Measurements from ENCODE around the gene SGCG.

Gene SGCG

GRCh38 chr13:23339225-23339624 is 158.4 kb downstream of the SGCG start:
- DNase-seq = no peak

DNA sequence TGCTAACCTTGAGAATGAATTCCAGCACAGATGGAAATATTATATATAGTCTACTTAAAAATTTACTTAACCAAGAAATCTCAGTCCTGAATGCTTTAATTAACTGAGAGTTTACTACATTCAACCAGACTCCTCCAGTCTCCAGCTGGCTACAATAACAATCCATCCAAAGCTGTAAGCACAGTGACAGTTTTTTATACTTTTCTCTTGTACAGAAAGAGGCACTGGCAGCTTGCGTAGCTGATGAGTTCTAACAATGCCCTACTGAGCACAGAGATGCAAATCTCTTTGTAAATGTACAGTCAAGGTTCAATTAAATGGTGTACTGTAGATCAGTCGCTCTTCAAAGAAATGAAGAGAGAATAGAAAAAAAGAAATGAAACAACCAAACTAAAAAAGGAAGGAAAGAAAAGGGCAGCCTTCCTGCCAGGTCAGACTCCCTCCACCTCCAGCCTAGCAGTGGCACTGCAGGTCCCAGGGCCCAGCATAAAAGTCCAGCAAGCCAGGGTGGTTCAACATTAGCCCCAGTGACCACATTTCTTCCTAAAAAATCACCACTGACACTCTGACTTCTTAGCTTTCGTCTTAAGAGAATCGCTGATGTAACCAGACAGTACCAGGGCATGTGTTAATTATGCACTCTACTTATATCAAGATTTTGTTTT is 164.3 kb downstream of the SGCG start:
- DNase-seq = no peak

GRCh38 chr13:23347601-23348000 is 166.8 kb downstream of the SGCG start:
- no peak for DNase-seq

DNA sequence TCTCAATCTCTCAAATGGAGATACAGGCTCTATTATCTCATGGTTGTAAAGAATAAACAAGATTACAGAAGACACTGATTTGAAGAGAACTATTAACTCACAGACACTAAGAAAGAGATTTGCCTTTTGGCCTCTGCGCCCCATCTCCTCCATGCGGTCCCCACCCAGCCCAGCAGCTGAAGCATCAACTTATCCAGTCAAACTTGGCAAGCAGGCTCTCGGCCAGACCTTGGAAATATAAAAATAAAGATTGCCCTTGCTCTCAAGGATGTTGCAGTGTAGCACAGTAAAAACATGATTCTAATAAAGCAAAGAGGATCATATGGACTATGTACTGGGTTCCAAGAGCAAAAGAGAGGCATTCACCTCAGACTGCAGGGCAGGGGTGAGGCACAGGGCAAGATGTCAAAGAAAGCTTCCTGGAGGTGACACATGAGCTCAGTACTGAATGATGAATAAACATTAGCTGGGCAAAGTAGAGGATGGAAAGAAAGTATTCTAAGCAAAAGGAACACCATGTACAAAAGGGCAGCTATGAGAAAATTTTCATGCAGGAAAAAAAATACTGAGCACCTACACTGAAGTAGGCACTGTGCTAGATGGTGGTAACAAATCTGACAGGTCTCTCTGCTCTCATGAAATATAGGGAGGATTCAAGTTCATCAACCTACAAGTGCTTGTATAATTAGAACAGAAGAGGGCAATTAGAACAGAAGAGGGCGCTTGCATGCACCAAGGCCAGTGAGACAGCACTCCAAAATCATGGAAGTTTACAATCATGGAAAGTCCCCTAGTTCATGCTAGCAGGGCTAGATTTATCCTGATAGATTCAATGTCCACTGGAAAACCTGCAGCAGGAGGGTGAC is 167.7 kb downstream of the SGCG start:
- no peak for DNase-seq

DNA sequence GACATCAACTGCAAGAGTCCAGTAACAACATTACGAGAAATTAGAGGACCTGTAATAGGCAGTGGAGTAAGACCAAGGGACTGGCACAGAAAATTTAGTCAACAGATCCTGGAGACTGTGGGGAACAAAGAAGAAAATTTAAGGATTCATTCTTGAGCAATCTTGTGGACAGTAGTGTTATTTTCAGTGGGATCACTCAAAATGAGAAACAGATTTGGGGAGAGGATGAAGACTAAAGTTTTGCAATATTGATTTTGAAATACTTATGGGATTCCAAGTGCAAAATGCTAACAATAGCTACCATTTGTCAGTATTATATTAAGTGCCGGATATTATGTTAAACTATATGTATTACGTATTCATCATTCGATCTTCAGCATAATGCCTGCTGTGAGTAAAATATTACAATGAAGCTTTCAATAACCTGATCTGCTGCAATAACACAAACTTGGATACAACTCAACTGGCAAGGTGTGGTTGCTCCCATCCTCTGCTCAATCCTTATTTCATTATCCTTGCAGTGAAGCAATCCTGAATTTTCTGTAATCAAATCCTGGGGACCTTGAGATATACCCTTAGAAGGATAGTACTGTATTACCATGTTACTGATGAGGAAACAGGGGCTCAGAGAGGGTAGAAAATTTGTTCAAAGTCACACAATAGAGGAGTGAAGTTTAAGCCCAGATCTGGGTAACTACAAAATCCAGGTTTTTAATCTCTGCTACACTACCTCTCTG is 168.6 kb downstream of the SGCG start:
- no peak for DNase-seq

DNA sequence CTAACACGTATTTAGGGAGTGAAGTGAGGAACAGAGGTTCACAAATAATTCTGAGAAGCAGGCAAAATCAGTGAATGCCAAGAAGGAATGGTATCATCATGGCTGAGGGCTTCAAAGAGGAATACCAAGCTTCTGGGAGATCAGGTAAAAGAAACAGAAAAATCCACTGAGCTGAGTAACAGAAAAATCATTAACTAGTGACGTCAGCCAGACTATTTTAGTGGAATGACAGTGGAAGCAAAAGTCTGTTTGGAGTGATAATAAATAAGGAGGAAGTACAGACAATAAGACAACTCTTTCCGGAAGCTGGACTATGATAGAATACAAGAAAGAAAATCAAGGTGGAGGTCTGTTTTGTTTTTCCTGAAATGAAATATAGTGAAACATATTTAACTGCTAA is 169.2 kb downstream of the SGCG start:
- DNase-seq = no peak

DNA sequence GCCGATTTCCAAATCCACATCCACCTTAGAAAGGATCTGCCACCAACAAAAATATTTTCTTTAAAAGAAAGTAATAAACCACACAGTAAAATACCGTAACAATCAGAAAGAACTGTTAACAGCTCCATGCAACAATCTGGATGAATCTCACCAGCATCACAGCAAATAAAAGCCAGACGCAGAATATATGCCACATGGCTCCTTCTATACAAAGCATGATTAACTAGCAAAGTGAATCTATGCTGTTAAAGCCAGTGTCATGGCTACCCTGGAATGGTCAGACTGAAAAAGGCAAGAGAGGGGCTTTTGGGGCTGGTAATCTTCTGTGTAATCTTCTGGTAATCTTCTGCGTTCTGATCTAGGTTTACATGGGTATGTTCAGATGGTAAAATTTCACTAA is 171.4 kb downstream of the SGCG start:
- no peak for DNase-seq

DNA sequence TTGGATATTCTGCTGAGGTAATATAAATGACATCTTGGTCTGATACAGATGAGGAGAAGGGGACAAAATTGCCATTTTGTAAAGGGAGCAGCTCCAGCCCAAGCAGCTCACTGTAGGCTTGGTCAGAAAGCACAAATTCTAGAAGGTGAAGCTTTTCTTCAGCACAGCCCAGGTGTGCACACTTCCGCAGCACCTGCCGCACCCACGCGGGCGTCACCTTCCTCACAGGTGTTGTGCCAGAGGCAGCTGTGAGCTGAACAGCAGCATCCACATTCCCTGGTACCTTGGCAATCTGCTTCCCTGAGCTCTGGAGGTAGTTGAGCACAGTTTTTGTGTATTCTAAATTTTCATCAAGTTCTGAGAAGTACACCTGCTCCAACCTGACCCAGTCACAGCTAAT is 173.7 kb downstream of the SGCG start:
- DNase-seq = no peak

DNA sequence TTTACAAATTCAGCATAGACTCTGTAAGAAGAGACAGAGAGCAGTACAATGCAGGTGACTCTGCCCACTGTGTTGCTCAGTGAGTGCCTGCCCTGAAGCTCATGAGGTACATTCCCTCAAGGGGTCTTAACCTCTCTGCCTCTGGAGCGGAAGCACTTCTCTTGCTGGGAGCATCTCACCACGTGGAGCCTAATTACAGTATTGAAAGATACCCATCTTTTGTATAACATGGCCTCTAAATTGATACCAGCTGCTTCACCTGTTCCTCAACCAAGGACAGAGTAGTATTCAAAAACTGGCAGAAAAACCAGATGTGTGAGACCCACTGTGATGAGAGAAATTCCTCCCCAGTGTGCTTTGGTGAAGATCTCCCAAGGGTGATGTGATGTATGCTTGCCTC is 175.6 kb downstream of the SGCG start:
- no peak for DNase-seq

DNA sequence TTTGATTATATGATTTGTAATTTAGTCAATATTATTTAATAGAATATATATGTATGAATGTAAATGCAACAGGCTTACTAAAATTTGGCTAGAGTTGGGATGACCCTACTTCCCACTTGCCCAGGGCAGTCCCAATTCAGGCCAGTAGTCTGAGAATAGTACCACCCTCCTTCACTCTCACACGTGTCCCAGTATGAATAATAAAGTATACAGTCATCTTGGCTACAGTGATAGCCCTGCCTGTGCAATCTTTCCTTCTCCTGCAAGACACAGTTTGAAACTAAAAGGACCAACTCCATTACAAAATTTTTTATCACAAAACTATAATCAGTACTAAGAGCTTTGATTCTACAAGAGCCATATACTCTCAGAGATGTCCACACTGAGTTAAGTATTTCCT is 176.6 kb downstream of the SGCG start:
- DNase-seq = no peak

DNA sequence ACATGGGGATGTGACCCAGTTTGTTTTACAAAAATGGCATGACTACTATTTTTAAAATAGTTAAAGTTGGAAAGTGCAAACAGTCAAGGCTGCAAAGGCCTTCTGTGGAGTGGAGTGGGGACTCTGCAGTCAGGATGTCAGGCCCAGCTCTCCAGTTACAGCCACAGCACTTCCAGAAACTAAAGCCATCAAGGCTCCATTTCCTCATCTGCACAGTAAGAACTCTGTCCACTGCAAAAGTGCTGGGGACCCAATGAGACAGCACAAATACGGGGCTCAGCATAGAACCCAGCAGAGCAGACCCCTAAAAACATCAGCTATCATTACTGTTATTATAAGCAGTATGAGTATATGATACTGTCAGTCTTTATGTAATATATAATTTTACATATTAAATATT is 179.1 kb downstream of the SGCG start:
- no peak for DNase-seq

- DNase-seq = no peak
These were observed 184.9 kb downstream of the SGCG start for GRCh38 chr13:23365652-23366051.

DNA sequence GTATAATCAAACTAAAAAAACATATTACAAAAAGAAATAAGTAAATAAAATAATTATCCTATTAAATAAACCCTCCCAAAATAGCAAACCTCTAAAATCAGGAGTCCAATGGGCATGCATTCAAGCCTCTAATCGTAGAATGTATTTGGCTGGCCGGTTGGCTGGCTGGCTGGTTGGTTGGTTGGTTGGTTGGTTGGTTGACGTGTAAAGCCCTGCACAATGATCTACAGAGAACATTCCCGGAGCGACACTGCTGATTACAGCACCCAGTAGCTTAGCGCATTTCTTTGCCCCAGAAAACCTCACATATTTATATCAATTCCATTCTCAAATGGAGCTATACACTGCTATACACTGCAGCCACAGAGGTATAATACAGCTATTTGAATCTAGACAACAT is 187.1 kb downstream of the SGCG start:
- no peak for DNase-seq

GRCh38 chr13:23372264-23372906 is 191.6 kb downstream of the SGCG start:
- DNase-seq = no peak
